ENCODE measurements around the gene SHANK1.

SHANK1 gene

DNA sequence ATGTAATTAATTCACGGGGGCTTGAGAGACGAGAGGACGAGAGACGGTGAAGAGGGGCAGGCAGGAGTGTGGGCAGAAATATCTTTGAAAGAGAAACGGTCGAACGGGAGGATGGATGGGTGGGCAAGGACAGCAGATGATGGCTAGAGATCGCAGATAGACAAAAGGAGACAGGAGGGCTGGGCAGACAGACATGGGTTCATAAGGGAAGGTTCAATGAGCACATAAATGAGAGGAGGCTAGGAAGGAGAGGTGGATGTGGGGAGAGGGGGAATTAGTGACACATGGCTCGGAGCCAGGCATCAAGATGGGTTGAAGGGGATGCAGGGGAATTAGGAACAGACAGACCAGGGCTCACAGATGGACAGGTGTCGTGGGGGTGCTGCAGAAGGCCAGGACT is 81.0 kb downstream of the SHANK1 start:
- no peaks in the 10 kb centered on the region for H3K36me3 ChIP-seq (ENCODE audit: control insufficient read depth in 1 of 2, insufficient read depth in 2 of 2, low read length in 2 of 2)
- no peak overlapping the region for H3K27ac ChIP-seq (ENCODE audit: low read length)
- H3K27me3 ChIP-seq (ENCODE audit: low read depth, low read length), result peaks cover 13% of the 10 kb centered on the region
- H3K4me3 ChIP-seq (ENCODE audit: low read depth in 1 of 2, low read length in 2 of 2), result no peak overlapping the region
- H3K4me1 ChIP-seq (ENCODE audit: control insufficient read depth in 1 of 2, insufficient read depth in 2 of 2, low read length in 2 of 2), result peaks cover 0 to 8% of the 10 kb centered on the region in 2 donors
- H3K9me3 ChIP-seq (ENCODE audit: control insufficient read depth in 1 of 2, low read length in 2 of 2), result peaks cover 2 to 21% of the 10 kb centered on the region in 2 donors

DNA sequence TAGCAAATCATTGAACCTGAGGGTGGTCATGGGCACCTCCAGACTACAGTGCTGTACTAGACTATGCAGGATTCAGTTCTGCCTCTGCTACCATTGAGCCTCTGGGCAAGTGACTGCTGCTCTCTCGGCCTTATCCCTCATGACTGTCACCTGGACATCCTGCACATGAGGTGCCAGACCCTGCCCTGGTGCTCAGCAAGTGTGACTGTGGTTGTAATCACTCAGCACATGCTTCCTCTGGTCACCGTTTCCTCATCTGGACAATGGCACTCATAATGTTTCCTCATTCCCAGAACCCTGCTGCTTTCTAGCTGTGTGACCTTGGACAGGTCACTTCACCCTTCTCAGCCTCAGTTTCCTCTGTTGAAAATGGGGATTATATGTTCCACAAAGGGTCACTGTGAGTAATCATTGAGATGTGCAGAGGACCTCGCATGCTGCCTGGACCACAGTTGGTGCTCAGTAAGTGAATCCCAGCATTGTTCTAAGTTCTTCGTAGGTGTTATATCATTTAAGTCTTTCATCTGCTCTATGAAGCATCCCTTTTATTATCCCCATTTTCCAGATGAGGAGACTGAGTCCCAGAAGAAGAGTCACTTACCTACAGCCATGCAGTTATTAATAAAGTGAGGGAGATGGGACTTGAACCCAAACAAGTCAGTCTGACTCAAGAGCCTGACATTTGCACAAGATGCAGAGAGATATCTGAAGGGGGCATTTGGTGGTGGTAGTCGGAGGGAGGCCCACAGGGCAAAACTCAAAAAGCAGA is 83.1 kb downstream of the SHANK1 start:
- Histone ChIP-seq H3K9me3 (ENCODE audit: control insufficient read depth in 1 of 2, low read length in 2 of 2) (peaks cover 7 to 29% of the 10 kb centered on the region in 2 donors), H3K4me1 (ENCODE audit: control insufficient read depth in 1 of 2, insufficient read depth in 2 of 2, low read length in 2 of 2) (peaks cover 0 to 8% of the 10 kb centered on the region in 2 donors), H3K27me3 (ENCODE audit: low read depth, low read length) (peaks cover 13% of the 10 kb centered on the region), H3K27ac (ENCODE audit: low read length) (no peak overlapping the region), H3K36me3 (ENCODE audit: control insufficient read depth in 1 of 2, insufficient read depth in 2 of 2, low read length in 2 of 2) (no peaks in the 10 kb centered on the region), H3K4me3 (ENCODE audit: low read depth in 1 of 2, low read length in 2 of 2) (no peak overlapping the region)

- Histone ChIP-seq H3K4me1 (ENCODE audit: control insufficient read depth in 1 of 2, insufficient read depth in 2 of 2, low read length in 2 of 2) (peaks cover 0 to 3% of the 10 kb centered on the region in 2 donors), H3K36me3 (ENCODE audit: control insufficient read depth in 1 of 2, insufficient read depth in 2 of 2, low read length in 2 of 2) (no peaks in the 10 kb centered on the region), H3K9me3 (ENCODE audit: control insufficient read depth in 1 of 2, low read length in 2 of 2) (peaks cover 7 to 29% of the 10 kb centered on the region in 2 donors), H3K27me3 (ENCODE audit: low read depth, low read length) (peaks cover 7% of the 10 kb centered on the region), H3K27ac (ENCODE audit: low read length) (no peak overlapping the region), H3K4me3 (ENCODE audit: low read depth in 1 of 2, low read length in 2 of 2) (peak overlapping the region in 1 of 2 donors; percentile 24)
These were observed 85.6 kb downstream of the SHANK1 start for GRCh38 chr19:50633973-50634372.

GRCh38 chr19:50633359-50633758 is 86.2 kb downstream of the SHANK1 start:
- Histone ChIP-seq H3K4me1 (ENCODE audit: control insufficient read depth in 1 of 2, insufficient read depth in 2 of 2, low read length in 2 of 2) (no peaks in the 10 kb centered on the region), H3K27me3 (ENCODE audit: low read depth, low read length) (peaks cover under 1% of the 10 kb centered on the region), H3K9me3 (ENCODE audit: control insufficient read depth in 1 of 2, low read length in 2 of 2) (peaks cover 7 to 29% of the 10 kb centered on the region in 2 donors), H3K4me3 (ENCODE audit: low read depth in 1 of 2, low read length in 2 of 2) (peak overlapping the region in 1 of 2 donors; percentile 24), H3K36me3 (ENCODE audit: control insufficient read depth in 1 of 2, insufficient read depth in 2 of 2, low read length in 2 of 2) (no peaks in the 10 kb centered on the region), H3K27ac (ENCODE audit: low read length) (no peak overlapping the region)

GRCh38 chr19:50632151-50632835 is 87.3 kb downstream of the SHANK1 start:
- Histone ChIP-seq H3K36me3 (ENCODE audit: control insufficient read depth in 1 of 2, insufficient read depth in 2 of 2, low read length in 2 of 2) (no peaks in the 10 kb centered on the region), H3K9me3 (ENCODE audit: control insufficient read depth in 1 of 2, low read length in 2 of 2) (peaks cover 7 to 29% of the 10 kb centered on the region in 2 donors), H3K4me1 (ENCODE audit: control insufficient read depth in 1 of 2, insufficient read depth in 2 of 2, low read length in 2 of 2) (no peaks in the 10 kb centered on the region), H3K4me3 (ENCODE audit: low read depth in 1 of 2, low read length in 2 of 2) (no peak overlapping the region), H3K27me3 (ENCODE audit: low read depth, low read length) (no peaks in the 10 kb centered on the region), H3K27ac (ENCODE audit: low read length) (no peak overlapping the region)

- Histone ChIP-seq H3K4me3 (ENCODE audit: low read depth in 1 of 2, low read length in 2 of 2) (no peak overlapping the region), H3K27me3 (ENCODE audit: low read depth, low read length) (no peaks in the 10 kb centered on the region), H3K9me3 (ENCODE audit: control insufficient read depth in 1 of 2, low read length in 2 of 2) (peaks cover 7 to 20% of the 10 kb centered on the region in 2 donors), H3K4me1 (ENCODE audit: control insufficient read depth in 1 of 2, insufficient read depth in 2 of 2, low read length in 2 of 2) (no peaks in the 10 kb centered on the region), H3K36me3 (ENCODE audit: control insufficient read depth in 1 of 2, insufficient read depth in 2 of 2, low read length in 2 of 2) (no peaks in the 10 kb centered on the region), H3K27ac (ENCODE audit: low read length) (no peak overlapping the region)
These were observed 89.8 kb downstream of the SHANK1 start for GRCh38 chr19:50629801-50630200.

DNA sequence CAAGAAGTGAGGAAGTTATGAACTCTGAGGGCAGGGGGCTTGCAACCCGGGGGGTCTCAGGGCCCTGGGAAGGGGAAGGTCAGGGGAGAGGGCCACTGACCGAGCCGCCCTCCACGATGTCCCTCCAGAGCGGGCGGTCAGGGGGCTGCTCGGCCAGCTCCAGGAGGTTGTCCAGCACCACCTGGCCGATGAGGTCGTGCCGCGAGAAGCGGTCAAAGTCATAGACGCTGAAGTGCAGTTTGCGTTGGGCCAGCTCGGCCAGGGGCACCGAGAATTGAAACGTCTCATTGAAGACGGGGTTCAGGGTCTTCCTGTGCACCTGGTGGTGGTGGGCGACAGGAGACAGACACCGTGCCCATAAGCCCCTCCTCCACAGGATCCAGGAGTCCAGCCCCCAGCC is 90.4 kb downstream of the SHANK1 start:
- Histone ChIP-seq H3K4me3 (ENCODE audit: low read depth in 1 of 2, low read length in 2 of 2) (no peak overlapping the region), H3K27me3 (ENCODE audit: low read depth, low read length) (no peaks in the 10 kb centered on the region), H3K4me1 (ENCODE audit: control insufficient read depth in 1 of 2, insufficient read depth in 2 of 2, low read length in 2 of 2) (no peaks in the 10 kb centered on the region), H3K9me3 (ENCODE audit: control insufficient read depth in 1 of 2, low read length in 2 of 2) (peaks cover 7 to 14% of the 10 kb centered on the region in 2 donors), H3K27ac (ENCODE audit: low read length) (no peak overlapping the region), H3K36me3 (ENCODE audit: control insufficient read depth in 1 of 2, insufficient read depth in 2 of 2, low read length in 2 of 2) (no peaks in the 10 kb centered on the region)

- no peak overlapping the region for H3K4me3 ChIP-seq (ENCODE audit: low read depth in 1 of 2, low read length in 2 of 2)
These were observed 91.1 kb downstream of the SHANK1 start for GRCh38 chr19:50628551-50628950.

GRCh38 chr19:50628146-50628545 is 91.5 kb downstream of the SHANK1 start:
- Histone ChIP-seq H3K27ac (ENCODE audit: low read length) (no peak overlapping the region), H3K27me3 (ENCODE audit: low read depth, low read length) (no peaks in the 10 kb centered on the region), H3K4me3 (ENCODE audit: low read depth in 1 of 2, low read length in 2 of 2) (no peak overlapping the region), H3K4me1 (ENCODE audit: control insufficient read depth in 1 of 2, insufficient read depth in 2 of 2, low read length in 2 of 2) (no peaks in the 10 kb centered on the region), H3K9me3 (ENCODE audit: control insufficient read depth in 1 of 2, low read length in 2 of 2) (peaks cover under 1 to 3% of the 10 kb centered on the region in 2 donors), H3K36me3 (ENCODE audit: control insufficient read depth in 1 of 2, insufficient read depth in 2 of 2, low read length in 2 of 2) (no peaks in the 10 kb centered on the region)

More at GRCh38 chr19:50628551-50628950, 91.1 kb downstream of the SHANK1 start:
- Histone ChIP-seq H3K27ac (ENCODE audit: low read length) (no peak overlapping the region), H3K36me3 (ENCODE audit: control insufficient read depth in 1 of 2, insufficient read depth in 2 of 2, low read length in 2 of 2) (no peaks in the 10 kb centered on the region), H3K4me1 (ENCODE audit: control insufficient read depth in 1 of 2, insufficient read depth in 2 of 2, low read length in 2 of 2) (no peaks in the 10 kb centered on the region), H3K27me3 (ENCODE audit: low read depth, low read length) (no peaks in the 10 kb centered on the region), H3K9me3 (ENCODE audit: control insufficient read depth in 1 of 2, low read length in 2 of 2) (peaks cover 5 to 7% of the 10 kb centered on the region in 2 donors)

GRCh38 chr19:50626795-50627194 is 92.8 kb downstream of the SHANK1 start:
- Histone ChIP-seq H3K9me3 (ENCODE audit: control insufficient read depth in 1 of 2, low read length in 2 of 2) (no peaks in the 10 kb centered on the region), H3K4me1 (ENCODE audit: control insufficient read depth in 1 of 2, insufficient read depth in 2 of 2, low read length in 2 of 2) (no peaks in the 10 kb centered on the region), H3K4me3 (ENCODE audit: low read depth in 1 of 2, low read length in 2 of 2) (no peak overlapping the region), H3K27ac (ENCODE audit: low read length) (no peak overlapping the region), H3K36me3 (ENCODE audit: control insufficient read depth in 1 of 2, insufficient read depth in 2 of 2, low read length in 2 of 2) (no peaks in the 10 kb centered on the region), H3K27me3 (ENCODE audit: low read depth, low read length) (no peaks in the 10 kb centered on the region)

DNA sequence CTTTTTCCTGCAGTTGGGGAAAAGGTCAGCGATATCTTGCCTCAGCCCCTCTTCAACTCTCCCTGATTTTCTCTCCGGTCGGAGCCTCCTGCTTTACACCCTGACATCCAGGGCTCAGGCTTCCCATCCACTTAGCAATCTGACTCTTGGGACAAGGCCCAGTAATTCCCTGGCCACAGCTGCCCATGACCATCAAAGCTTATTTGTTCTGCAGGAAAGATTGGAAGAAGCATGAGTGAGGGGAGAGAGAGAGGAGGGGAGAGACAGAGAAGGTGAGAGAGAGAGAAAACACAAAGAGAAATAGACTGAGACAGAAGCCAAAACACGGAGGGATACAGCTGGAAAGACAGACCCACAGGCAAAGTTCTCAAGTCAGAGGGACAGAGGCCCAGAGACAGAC is 93.6 kb downstream of the SHANK1 start:
- no peaks in the 10 kb centered on the region for H3K9me3 ChIP-seq (ENCODE audit: control insufficient read depth in 1 of 2, low read length in 2 of 2)
- no peak overlapping the region for H3K4me3 ChIP-seq (ENCODE audit: low read depth in 1 of 2, low read length in 2 of 2)
- no peak overlapping the region for H3K27ac ChIP-seq (ENCODE audit: low read length)
- H3K27me3 ChIP-seq (ENCODE audit: low read depth, low read length), result no peaks in the 10 kb centered on the region
- H3K4me1 ChIP-seq (ENCODE audit: control insufficient read depth in 1 of 2, insufficient read depth in 2 of 2, low read length in 2 of 2), result no peaks in the 10 kb centered on the region
- H3K36me3 ChIP-seq (ENCODE audit: control insufficient read depth in 1 of 2, insufficient read depth in 2 of 2, low read length in 2 of 2), result no peaks in the 10 kb centered on the region
